SK-N-SH treated with all-trans-retinoic acid at 6 μM for 48 hours (cell line): ENCODE measurements around the gene DOK4.

ENCODE experiments used
- BACH2 ChIP-seq: fragments of 250-450 bp; sonication (Bioruptor Pico); IDR thresholded peaks from 2 replicates; pipeline ENCODE4 v1.9.0; 2021; ENCODE audit warnings: mild to moderate bottlenecking, borderline replicate concordance
- CSDC2 ChIP-seq: fragments of 250-450 bp; sonication (Bioruptor Pico); IDR thresholded peaks from 2 replicates; pipeline ENCODE4 v1.5.0; 2020; ENCODE audit warnings: mild to moderate bottlenecking, moderate library complexity
- GLIS3 ChIP-seq: fragments of 250-450 bp; sonication (Bioruptor Pico); IDR thresholded peaks from 2 replicates; pipeline ENCODE4 v1.5.0; 2020; ENCODE audit warnings: mild to moderate bottlenecking, moderate library complexity
- ISL1 ChIP-seq: fragments of 250-450 bp; sonication (Bioruptor Pico); IDR thresholded peaks from 2 replicates; pipeline ENCODE4 v2.1.2; 2022; ENCODE audit warnings: mild to moderate bottlenecking, moderate library complexity
- PPARA ChIP-seq: fragments of 250-450 bp; sonication (Bioruptor Pico); IDR thresholded peaks from 2 replicates; pipeline ENCODE4 v1.5.0; 2020; ENCODE audit warnings: mild to moderate bottlenecking, borderline replicate concordance
- RARB ChIP-seq: fragments of 250-450 bp; sonication (Bioruptor Pico); IDR thresholded peaks from 2 replicates; pipeline ENCODE4 v1.8.0; 2021; ENCODE audit warnings: mild to moderate bottlenecking, moderate library complexity
- SNAI2 ChIP-seq: fragments of 250-450 bp; sonication (Bioruptor Pico); IDR thresholded peaks from 2 replicates; pipeline ENCODE4 v1.5.0; 2020; ENCODE audit warnings: mild to moderate bottlenecking, moderate library complexity
- ZFP3 ChIP-seq: fragments of 250-450 bp; sonication (Bioruptor Pico); IDR thresholded peaks from 2 replicates; pipeline ENCODE4 v1.5.0; 2020; ENCODE audit warnings: mild to moderate bottlenecking, moderate library complexity
- TF ChIP-seq, protein P1 (sequence below): fragments of 250-450 bp; sonication (Bioruptor Pico); IDR thresholded peaks from 2 replicates; pipeline ENCODE4 v1.8.0; 2021; ENCODE audit warnings: low read depth, mild to moderate bottlenecking, moderate library complexity, borderline replicate concordance
- TF ChIP-seq, protein P2 (sequence below): fragments of 250-450 bp; sonication (Bioruptor Pico); IDR thresholded peaks from 2 replicates; pipeline ENCODE4 v1.5.0; 2020; ENCODE audit warnings: mild to moderate bottlenecking, moderate library complexity
- TF ChIP-seq, protein P3 (sequence below): fragments of 250-450 bp; sonication (Bioruptor Pico); IDR thresholded peaks from 2 replicates; pipeline ENCODE4 v1.8.0; 2020; ENCODE audit warnings: mild to moderate bottlenecking, moderate library complexity, borderline replicate concordance

DNA sequence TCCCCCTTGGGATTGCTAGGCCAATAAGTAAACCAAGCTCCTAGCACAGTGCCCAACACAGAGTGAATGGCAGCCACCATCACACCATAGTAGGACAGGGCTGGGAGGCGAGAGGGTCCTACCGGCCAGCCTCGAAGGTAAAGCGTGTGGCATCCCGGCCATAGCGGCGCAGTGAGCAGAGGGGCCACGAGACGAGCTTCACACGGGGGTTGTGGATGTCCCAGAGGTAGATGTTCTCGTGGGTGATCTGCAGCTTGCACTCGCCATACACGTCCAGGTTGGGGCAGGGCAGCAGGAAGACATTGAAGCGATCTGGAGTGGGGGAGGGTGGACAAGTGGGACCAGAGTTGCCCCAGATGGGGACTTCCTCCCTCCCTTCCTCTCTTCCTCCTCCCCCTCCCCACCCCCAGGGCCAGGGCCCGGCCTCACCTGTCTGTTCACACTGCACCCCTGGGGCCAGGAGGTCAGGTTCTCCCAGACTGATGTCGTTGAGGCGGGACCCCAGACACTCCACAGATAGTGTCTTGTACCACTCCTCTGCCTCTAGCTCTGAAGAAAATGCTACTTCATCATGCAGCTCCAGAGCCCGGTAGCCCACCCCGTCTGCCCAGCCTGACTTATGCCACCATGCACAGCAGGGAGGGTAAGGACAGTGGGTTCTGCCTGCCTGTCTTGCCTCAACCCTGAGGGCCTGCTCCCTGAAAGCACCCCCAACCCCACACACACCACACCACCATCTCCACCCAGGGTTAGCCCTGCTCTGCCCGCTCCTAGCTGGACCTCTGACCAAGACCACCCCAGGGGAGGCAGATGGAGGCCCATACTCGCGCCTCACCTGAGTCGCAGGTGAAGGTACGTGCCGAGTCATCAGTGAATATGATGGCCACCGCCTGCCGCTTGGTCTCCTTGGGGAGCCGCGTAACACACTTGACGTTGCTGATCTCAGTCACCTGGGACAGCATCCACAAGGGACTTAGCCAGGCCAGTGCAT lies 11.3 kb downstream of the DOK4 start:
- no peak for TF ChIP-seq GLIS3
- TF ChIP-seq SNAI2 (CRISPR knock-in tag) = no peak
- TF ChIP-seq, protein P1, sequence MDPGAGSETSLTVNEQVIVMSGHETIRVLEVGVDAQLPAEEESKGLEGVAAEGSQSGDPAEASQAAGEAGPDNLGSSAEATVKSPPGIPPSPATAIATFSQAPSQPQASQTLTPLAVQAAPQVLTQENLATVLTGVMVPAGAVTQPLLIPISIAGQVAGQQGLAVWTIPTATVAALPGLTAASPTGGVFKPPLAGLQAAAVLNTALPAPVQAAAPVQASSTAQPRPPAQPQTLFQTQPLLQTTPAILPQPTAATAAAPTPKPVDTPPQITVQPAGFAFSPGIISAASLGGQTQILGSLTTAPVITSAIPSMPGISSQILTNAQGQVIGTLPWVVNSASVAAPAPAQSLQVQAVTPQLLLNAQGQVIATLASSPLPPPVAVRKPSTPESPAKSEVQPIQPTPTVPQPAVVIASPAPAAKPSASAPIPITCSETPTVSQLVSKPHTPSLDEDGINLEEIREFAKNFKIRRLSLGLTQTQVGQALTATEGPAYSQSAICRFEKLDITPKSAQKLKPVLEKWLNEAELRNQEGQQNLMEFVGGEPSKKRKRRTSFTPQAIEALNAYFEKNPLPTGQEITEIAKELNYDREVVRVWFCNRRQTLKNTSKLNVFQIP (CRISPR knock-in tag) = no peak
- TF ChIP-seq RARB (CRISPR knock-in tag) = no peak
- TF ChIP-seq, protein P2, sequence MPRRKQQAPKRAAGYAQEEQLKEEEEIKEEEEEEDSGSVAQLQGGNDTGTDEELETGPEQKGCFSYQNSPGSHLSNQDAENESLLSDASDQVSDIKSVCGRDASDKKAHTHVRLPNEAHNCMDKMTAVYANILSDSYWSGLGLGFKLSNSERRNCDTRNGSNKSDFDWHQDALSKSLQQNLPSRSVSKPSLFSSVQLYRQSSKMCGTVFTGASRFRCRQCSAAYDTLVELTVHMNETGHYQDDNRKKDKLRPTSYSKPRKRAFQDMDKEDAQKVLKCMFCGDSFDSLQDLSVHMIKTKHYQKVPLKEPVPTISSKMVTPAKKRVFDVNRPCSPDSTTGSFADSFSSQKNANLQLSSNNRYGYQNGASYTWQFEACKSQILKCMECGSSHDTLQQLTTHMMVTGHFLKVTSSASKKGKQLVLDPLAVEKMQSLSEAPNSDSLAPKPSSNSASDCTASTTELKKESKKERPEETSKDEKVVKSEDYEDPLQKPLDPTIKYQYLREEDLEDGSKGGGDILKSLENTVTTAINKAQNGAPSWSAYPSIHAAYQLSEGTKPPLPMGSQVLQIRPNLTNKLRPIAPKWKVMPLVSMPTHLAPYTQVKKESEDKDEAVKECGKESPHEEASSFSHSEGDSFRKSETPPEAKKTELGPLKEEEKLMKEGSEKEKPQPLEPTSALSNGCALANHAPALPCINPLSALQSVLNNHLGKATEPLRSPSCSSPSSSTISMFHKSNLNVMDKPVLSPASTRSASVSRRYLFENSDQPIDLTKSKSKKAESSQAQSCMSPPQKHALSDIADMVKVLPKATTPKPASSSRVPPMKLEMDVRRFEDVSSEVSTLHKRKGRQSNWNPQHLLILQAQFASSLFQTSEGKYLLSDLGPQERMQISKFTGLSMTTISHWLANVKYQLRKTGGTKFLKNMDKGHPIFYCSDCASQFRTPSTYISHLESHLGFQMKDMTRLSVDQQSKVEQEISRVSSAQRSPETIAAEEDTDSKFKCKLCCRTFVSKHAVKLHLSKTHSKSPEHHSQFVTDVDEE (CRISPR knock-in tag) = no peak
- TF ChIP-seq ISL1 (CRISPR knock-in tag) = no peak
- no peak for TF ChIP-seq BACH2 (CRISPR knock-in tag)
- TF ChIP-seq, protein P3, sequence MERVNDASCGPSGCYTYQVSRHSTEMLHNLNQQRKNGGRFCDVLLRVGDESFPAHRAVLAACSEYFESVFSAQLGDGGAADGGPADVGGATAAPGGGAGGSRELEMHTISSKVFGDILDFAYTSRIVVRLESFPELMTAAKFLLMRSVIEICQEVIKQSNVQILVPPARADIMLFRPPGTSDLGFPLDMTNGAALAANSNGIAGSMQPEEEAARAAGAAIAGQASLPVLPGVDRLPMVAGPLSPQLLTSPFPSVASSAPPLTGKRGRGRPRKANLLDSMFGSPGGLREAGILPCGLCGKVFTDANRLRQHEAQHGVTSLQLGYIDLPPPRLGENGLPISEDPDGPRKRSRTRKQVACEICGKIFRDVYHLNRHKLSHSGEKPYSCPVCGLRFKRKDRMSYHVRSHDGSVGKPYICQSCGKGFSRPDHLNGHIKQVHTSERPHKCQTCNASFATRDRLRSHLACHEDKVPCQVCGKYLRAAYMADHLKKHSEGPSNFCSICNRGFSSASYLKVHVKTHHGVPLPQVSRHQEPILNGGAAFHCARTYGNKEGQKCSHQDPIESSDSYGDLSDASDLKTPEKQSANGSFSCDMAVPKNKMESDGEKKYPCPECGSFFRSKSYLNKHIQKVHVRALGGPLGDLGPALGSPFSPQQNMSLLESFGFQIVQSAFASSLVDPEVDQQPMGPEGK (CRISPR knock-in tag) = no peak
- no peak for TF ChIP-seq ZFP3
- TF ChIP-seq PPARA (CRISPR knock-in tag) = no peak
- no peak for TF ChIP-seq CSDC2
